H54 (cell line): ENCODE results near the gene CHN1.

ENCODE experiments used
- DNase-seq: peaks from one replicate; pipeline ENCODE4 v3.0.0; 2011; ENCODE audit warnings: low spot score, mixed read lengths; ENCODE audit not compliant: insufficient read length
- FAIRE-seq: peaks from 3 replicates; lab custom pipeline; 2011; peaks lifted over from hg19 to GRCh38; lab: Jason Lieb, UNC
- POLR2A ChIP-seq: IDR thresholded peaks from 2 replicates; pipeline ENCODE4 v1.6.1; 2011; ENCODE audit warnings: low read depth, mild to moderate bottlenecking, low read length

CHN1 gene

GRCh38 chr2:174951745-174952144, 53.4 kb downstream of the CHN1 start:
- TF ChIP-seq POLR2A: no peak
- no peak for DNase-seq
- no peak for FAIRE-seq

GRCh38 chr2:174949988-174950687, 55.0 kb downstream of the CHN1 start:
- DNase-seq (no peak), FAIRE-seq (no peak)
- no peak for TF ChIP-seq POLR2A

- FAIRE-seq (no peak), DNase-seq (no peak)
- no peak for TF ChIP-seq POLR2A
These were observed 59.5 kb downstream of the CHN1 start for GRCh38 chr2:174945601-174946260.

GRCh38 chr2:174939046-174939445, 66.1 kb downstream of the CHN1 start:
- TF ChIP-seq POLR2A: no peak
- DNase-seq (peak; percentile 13), FAIRE-seq (peak; percentile 91)

GRCh38 chr2:174931724-174932123, 73.5 kb downstream of the CHN1 start:
- FAIRE-seq (no peak), DNase-seq (no peak)
- TF ChIP-seq POLR2A: no peak

- TF ChIP-seq POLR2A: no peak
- DNase-seq (no peak), FAIRE-seq (no peak)
These were observed 75.4 kb downstream of the CHN1 start for GRCh38 chr2:174929786-174930185.

- FAIRE-seq (no peak), DNase-seq (no peak)
- TF ChIP-seq POLR2A: no peak
These were observed 80.0 kb downstream of the CHN1 start for GRCh38 chr2:174925046-174925784.

- FAIRE-seq (no peak), DNase-seq (no peak)
- no peak for TF ChIP-seq POLR2A
These were observed 81.0 kb downstream of the CHN1 start for GRCh38 chr2:174924061-174924693.

GRCh38 chr2:174919947-174920595, 85.1 kb downstream of the CHN1 start:
- FAIRE-seq (no peak), DNase-seq (no peak)
- TF ChIP-seq POLR2A: no peak

- TF ChIP-seq POLR2A: no peak
- DNase-seq: no peak
- no peak for FAIRE-seq
These were observed 86.2 kb downstream of the CHN1 start for GRCh38 chr2:174918886-174919526.

GRCh38 chr2:174916270-174916930, 88.8 kb downstream of the CHN1 start:
- TF ChIP-seq POLR2A: no peak
- FAIRE-seq (no peak), DNase-seq (no peak)

GRCh38 chr2:174914853-174915760, 90.1 kb downstream of the CHN1 start:
- TF ChIP-seq POLR2A: no peak
- FAIRE-seq (no peak), DNase-seq (no peak)
